ENCODE data around the gene PDE11A.

GRCh38 chr2:177765698-177766097 lies 306.9 kb downstream of the PDE11A start:
- TF ChIP-seq CTCF (conservative IDR thresholded peaks at IDR 0.05) (no peak), ZFX (IDR thresholded peaks at IDR 0.05) (no peak)

All from C4-2B (cell line).